D721Med (cell line): ENCODE measurements around the gene SHB.

Experiments
- DNase-seq: peaks from one replicate; pipeline ENCODE4 v3.0.0; 2011; ENCODE audit warnings: low spot score; ENCODE audit not compliant: insufficient read length
- FAIRE-seq: peaks from 2 replicates; lab custom pipeline; 2011; peaks lifted over from hg19 to GRCh38; lab: Jason Lieb, UNC
- CTCF ChIP-seq: IDR thresholded peaks from 2 replicates; pipeline ENCODE4 v1.5.1; 2012; ENCODE audit warnings: mild to moderate bottlenecking, control low read depth; ENCODE audit not compliant: insufficient read depth; ENCODE audit errors: missing control alignments

SHB gene

GRCh38 chr9:38067859-38068681, 957 bp downstream of the SHB start:
- no peak for TF ChIP-seq CTCF
- no peak for FAIRE-seq

GRCh38 chr9:38066914-38067858, 1.8 kb downstream of the SHB start:
- FAIRE-seq (no peak), DNase-seq (no peak)
- TF ChIP-seq CTCF: no peak

More at GRCh38 chr9:38067859-38068681, 957 bp downstream of the SHB start:
- no peak for DNase-seq

GRCh38 chr9:38066197-38066913, 2.7 kb downstream of the SHB start:
- FAIRE-seq (no peak), DNase-seq (no peak)
- peak; percentile 2 for TF ChIP-seq CTCF

- FAIRE-seq (no peak), DNase-seq (no peak)
- TF ChIP-seq CTCF: no peak
These were observed 3.5 kb downstream of the SHB start for GRCh38 chr9:38065369-38066075.

- DNase-seq: no peak
- no peak for TF ChIP-seq CTCF
- no peak for FAIRE-seq
These were observed 4.1 kb downstream of the SHB start for GRCh38 chr9:38064842-38065368.

GRCh38 chr9:38063363-38063707, 5.7 kb downstream of the SHB start:
- TF ChIP-seq CTCF: no peak
- DNase-seq: no peak
- no peak for FAIRE-seq
